Measurements from ENCODE around the gene AKT1.

Gene AKT1

DNA sequence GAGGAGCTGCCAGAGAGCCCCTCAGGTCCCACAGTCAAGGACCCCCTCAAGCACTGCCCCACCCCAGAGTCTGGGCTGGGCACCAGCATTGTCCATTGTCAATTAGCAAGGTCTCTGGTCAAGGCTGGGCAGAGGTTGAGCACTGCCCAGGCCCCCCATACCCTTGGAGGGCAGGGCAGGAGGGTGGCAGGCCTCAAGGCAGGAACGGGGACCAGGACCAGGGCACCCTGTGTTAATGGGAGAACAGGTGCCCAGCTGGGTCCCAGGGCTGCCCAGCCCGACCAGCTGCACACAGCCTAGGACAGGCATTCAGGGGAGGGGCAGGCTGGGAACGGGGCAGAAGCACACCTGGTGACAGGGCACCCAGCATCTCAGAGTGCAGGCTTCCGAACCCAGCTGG is 24.2 kb downstream of the AKT1 start:
- no peak for DNase-seq

DNA sequence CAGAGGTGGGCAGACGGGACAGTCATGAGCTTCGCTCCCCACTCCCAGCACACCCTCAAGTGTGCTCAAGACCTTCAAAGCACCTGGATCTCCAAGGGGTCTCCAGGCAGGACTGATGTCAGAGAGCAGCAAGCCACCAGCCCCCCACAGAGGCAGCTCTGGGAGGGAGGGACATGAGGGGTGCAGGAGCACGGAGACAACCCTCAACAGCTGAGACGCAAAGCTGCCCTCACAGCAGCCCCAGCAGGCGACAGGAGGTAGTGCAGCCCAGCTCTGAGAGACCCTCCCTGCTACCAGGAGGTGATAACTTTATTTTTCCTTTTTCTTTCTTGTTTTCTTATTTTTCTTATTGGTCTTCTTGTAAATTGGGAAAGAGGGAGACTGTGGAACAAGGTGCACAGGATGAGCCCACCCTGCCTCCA is 24.7 kb downstream of the AKT1 start:
- DNase-seq: no peak

DNA sequence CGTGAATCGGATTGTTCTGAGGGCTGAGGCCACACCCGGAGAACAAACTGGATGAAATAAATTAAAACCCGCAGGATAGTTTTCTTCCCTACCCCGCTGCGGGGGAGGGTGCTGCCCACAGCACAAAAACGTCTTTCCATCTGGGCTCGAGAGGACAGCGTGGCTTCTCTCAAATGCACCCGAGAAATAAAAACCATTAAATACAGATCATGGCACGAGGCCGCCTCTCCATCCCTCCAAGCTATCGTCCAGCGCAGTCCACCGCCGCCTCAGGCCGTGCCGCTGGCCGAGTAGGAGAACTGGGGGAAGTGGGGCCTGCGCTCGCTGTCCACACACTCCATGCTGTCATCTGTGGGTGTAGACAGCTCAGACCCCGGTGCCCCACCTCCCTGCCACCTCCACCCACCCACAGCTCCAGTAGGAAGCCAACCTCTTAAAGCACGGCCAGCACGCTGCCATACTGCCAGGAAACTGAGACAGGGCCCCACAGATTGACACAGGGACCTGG is 25.4 kb downstream of the AKT1 start:
- no peak for DNase-seq

DNA sequence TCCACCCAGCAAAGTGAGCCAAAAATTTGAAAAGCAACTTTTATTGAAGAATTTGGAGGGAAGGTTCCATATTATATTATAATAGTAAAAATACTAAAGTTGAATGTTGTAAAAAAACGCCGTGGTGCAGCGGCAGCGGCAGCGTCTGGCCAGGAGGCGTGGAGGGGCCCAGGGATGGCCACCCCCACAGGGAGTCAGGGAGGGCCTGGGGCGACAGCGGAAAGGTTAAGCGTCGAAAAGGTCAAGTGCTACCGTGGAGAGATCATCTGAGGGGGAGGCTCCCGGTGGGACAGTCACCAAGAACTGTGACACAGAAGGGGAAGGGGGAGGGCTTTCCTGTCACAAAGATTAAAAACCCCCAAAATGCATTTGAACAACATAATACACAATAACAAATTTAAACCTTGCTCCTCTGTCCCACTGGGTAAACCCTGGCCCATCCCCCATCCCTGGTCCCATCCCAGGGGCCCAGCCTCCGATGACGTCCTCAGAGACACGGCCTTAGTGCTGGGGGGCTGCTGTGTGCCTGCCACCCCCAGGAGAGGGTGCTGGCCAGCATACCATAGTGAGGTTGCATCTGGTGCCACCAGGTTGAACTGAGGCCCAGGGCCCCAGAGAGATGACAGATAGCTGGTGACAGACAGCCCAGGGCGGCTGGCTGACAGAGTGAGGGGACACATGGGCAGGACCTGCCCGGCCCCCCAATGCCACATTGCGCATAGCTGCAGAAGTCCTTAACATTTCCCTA is 26.1 kb downstream of the AKT1 start:
- no peak for DNase-seq

DNA sequence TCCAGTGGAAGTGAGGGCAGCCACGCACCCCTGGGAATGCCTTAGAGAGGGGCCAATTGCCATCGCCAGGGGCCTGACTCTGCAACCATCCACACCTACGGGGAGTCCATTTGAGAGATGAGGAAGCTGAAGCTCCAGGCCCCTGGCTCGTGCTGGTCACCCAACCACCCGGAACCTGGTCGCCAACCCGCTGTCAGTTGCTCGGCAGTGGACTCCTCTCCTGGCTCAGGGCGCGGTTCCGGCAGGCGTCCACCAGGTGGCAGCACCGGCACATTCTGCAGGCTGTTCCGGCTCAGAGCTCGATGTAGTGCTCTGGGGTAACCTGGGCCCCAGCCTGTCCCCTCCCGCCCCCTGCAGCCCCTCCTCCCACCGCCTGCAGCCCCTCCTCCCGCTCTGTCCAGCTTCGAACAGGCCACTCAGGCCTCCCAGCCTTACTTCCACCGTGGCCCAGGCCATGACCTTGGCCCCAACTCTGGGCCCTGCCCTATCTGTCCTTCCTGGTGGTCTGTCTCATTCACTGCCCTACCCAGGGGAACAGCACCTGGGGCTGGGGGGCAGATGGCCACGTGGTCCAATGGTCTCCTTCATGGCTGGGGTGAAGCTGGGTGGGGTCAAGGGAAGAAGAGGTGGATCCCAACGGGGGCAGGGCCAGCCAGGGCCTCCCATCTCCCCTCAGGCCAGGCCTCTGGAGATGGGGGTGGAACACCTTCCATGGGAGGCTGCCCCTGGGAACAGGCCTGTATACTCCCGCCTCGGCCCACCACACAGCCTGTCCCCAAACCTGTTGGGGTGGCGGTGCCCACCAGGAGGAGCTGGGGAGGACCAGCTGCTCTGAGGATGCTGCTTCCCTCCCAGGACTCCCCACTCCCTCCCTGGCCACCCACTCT is 26.9 kb downstream of the AKT1 start:
- DNase-seq: peak; percentile 93

DNA sequence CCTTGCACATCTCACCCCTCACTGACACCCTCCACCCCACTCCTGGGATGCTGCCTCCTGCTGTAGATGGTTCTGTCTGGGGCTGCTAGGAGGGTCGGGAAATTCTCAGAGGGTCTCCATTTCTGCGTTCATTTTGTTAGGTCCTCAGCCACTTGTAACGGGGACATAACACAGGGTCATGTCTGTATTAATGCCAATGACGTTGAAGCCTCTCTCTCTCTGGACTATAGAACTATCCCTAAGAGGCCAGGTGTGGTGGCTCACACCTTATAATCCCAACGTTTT is 28.0 kb downstream of the AKT1 start:
- DNase-seq: no peak

DNA sequence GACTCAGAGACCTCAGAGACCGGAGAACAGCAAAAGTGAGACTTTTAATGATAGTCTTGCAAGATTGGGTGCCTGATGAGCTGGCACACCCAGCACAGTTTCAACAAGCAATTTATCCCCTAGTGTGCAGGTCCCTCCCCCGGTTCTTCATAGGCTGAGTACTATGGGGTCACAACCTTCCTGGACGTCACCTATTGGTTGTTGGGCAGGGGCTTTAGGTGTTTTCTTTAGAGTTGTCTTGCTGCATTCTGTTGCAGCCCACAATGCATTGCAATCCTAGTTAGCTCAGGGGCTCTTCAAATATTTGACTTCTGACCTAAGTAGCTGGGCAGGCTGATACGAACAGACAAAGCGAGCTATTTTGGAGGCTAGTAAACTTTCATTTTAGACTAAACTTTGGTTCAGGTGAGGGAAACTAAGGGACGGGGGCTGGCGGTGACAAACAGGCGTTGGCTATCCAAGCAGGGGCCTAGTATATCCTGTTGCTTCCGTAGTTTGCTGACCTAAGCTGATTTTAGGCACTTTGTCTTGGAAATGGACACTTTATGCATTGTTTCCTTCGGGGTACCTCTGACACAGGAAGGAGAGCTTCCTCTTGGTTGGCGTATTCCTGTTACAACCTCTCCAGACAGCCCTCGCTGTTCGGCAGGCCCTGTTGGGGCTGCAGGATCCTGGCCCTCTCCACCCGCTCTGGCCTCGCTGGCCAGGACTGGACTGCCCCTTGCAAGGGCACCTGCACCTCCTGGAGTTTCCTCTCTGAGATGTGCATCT is 28.5 kb downstream of the AKT1 start:
- no peak for DNase-seq

DNA sequence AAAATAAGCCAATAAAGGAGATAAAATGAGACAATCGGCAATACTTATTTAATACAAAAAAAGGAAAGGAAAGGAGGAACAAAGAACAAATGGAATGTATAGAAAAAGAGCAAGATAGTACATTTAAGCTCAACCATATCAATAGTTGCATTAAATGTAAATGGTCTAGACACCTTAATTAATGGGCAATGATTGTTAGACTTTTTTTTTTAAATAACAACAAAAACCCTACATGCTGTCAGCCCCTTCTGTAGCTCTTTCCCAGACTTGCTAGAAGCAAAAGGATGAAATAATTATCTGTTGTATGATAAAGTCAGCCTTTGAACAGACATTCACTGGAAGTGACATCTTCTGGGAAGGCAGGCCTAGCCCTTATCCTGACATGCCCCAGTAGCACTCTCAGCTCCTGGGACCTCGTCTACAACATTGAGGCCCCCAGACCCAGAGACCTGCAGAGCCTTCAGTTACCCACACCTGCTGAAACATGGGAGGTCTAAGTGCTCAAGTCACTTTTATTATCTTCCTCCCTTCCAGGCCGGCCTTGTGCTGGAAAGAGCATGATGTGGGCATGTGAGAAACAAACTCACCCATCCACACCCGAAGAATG is 29.2 kb downstream of the AKT1 start:
- no peak for DNase-seq

DNA sequence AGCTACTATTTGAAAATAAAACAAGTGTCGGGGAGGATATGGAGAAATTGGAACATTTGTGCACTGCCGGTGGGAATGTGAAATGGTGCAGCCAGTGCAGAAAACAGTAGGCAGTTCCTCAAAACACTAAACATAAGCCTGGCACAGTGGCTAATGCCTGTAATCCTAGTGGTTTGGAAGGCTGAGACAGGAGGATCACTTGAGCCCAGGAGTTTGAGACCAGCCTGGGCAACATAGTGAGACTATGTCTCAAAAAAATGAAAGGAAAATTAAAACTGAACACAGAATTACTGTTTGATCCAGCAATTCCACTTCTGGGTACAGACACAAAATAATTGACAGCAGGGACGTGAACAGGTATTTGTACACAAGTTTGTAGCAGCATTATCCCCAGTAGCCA is 30.0 kb downstream of the AKT1 start:
- no peak for DNase-seq

DNA sequence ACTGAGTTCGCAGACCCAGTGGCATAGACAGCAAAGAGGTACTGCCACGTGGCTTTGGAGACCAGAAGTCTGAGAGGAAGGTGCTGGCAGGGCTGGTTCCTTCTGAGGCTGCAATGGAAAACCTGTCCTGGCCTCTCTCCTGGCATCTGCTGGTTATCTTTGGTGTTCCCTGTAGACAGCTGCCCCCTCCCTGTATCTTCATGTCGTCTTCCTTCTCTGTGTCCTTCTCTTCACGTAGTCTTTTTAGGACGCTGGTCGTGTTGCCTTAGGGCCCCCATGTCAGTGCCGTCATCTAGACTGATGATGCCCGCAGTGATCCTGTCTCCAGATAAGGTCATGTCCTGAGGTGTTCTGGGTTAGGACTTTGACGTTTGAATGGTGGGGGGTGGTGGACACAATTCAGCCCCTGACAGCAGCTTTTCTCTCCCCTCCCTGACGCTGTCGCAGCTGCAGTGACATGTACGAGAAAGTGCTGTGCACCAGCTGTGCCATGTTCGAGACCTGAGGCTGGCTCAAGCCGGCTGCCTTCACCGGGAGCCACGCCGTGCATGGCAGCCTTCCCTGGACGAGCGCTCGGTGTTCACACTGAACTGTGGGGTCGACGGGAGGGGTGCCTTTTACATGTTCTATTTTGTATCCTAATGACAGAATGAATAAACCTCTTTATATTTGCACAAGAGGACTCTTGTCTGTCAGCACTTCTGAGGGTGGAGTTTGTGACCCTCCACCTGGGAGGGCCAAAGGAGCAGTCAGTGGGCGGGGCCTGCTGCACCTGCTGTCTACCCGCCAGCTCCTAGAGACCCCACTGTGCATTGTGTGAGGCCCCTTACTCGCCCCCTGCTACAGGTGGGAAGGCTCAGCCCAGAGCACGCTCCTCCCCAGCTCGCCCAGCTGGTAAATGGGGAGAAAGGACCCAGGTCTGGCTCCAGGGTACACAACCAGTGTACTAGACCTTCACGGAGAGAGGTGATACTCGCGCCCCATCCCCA is 36.3 kb downstream of the AKT1 start:
- DNase-seq: no peak

DNA sequence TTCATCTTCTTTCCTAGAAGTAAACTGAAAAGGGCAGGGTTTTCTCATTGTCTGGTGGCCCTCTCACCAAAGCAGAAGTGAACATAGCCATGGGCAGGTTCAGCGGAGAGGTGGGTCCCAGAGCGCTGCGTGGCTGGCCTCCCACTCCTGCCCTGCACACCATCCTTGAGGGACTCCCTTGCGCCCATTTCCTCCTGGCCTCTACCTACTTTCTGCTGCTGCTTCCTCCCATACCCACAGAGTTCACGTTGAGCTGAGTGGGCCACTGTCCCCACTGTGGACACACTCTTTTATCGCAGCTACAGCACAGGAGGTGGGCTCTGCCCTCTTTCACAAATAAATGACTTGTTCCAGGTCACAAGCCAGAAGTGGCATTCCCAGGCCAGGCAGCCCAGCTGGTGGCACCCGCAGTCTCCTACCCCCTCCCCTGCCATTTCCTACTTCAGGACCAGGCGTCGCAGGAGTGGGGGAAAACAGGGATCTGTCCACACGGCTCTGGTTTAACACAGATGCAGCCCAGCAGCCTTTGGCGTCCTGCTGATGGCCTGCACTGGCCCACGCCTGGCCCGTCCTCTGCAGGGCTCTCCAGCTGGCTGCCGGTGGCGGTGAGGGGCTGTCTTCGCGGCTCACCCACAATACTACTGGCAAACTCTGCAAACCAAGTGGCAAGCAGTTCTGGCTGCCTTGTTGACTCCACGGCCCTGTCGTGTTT is 37.7 kb downstream of the AKT1 start:
- DNase-seq: no peak

DNA sequence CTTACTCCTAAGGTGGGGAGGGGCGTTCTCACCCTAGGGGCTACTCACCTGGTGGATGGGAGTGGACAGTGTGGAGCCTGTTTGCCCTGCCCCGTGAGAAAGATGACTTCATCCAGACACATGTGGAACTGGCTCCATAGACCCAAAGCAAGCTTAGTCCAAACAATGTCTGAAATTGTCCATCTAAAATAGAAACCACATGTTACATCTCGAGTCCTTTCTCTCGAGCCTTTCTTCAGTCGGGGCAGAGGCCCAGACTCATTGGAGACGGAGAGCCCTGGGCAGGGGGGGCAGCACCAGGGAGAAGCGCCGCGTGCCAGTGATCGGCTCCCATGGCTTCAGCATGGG is 38.3 kb downstream of the AKT1 start:
- DNase-seq: no peak

DNA sequence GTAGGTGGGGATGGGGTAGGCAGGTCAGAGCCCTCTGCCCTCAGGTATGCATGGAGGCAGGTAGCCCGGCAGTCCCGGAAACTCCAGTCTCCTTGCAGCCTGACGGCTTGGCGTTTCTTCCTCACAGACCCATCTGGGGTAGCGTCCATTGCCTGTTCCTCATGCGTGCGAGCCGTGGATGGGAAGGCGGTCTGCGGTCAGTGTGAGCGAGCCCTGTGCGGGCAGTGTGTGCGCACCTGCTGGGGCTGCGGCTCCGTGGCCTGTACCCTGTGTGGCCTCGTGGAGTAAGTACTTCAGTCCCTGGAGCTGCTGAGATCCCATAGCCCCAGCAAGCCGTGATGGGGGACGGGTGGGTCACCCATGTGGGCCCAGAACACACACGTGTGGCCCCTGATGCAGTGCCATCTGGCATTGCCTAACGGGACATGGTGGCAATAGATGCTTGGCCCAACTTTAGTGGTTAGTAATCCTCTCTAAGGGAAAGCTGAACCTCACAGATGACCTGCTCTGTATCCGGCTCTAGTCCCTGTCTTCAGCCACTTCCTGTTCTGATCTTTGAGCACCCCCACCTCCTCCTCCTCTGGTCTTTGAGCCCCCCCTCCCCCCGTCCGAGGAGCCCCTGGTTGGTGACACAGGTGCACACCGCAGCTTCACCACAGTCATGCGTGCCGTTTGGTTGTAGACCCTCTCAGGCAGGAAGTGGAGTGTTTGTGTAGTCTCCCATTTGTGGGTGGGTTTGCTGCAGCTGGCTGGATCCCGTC is 38.9 kb downstream of the AKT1 start:
- DNase-seq: no peak

DNA sequence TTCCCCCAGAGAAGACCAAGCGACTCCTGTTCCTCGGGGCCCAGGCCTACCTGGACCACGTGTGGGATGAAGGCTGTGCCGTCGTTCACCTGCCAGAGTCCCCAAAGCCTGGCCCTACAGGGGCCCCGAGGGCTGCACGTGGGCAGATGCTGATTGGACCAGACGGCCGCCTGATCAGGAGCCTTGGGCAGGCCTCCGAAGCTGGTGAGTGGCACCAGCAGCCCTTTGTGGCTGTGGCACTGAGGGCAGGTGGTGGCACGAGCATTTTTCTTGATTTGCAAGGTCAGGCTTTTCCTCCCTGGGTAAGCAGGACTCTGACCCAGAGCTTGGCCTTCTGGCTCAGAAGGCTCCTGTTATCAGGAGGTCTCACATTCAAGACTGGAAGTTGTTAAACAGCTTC is 39.9 kb downstream of the AKT1 start:
- DNase-seq: no peak

DNA sequence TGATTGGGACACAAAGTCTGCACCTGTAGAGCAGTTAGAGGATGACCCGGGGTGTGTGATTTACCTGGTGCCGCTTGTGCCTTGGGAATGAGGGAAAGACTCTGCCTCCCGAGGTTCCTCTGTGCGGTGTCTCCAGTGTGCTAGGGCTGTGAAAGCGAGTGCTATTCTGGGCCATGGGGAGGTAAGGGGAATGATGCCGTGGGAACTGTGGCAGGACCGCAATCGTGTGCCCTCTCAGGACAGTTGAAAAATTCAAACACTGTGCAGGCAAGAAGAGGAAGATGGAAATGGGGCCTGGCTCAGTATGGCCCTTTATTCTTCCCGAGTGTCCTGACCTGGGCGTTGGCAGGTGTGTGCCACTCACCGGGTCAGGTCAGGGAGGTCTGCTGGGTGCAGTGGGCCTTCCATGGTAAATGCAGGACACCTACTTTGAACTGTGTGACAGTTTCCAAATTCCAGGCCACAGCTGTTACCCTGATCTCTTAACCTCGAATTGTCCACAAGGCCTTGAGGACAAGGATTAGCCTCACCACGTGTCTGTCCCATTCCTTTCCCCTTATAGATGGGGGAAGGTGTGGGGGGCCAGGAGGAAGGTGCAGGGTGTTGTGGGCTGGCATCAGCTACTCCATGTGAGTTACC is 41.2 kb downstream of the AKT1 start:
- no peak for DNase-seq

DNA sequence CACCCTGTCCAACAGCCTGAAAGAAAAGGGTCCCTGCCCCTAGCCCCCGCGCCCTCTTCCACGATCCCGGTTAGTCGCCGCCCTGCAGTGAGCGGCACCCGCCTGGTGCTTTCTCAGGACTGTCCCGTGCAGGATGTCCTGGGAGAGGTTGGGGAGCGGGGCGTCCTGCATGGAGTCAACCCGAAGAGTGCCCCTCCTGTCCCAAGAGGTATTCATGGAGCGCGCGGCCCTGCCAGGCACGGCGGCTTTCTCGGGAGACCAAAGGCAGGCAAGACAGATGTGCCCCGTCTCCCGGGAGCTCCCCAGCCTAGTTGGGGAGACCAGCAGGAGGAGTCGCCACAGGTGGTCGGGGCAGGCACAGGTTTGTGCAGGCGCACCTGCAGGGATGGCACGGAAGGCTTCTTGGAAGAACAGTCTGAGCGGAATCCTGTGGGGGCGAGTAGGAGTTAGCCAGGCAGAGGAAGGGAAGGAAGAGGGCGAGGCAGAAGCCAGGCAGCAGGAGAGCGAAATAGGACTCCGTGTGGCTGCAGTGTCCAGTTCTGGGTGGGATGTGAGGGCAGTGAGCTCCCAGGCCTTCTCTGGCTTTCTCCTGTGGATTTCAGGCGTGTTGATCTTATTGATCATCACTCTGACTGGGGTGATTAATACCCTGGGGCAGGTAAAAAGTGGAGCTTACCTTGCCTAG is 41.9 kb downstream of the AKT1 start:
- no peak for DNase-seq

DNA sequence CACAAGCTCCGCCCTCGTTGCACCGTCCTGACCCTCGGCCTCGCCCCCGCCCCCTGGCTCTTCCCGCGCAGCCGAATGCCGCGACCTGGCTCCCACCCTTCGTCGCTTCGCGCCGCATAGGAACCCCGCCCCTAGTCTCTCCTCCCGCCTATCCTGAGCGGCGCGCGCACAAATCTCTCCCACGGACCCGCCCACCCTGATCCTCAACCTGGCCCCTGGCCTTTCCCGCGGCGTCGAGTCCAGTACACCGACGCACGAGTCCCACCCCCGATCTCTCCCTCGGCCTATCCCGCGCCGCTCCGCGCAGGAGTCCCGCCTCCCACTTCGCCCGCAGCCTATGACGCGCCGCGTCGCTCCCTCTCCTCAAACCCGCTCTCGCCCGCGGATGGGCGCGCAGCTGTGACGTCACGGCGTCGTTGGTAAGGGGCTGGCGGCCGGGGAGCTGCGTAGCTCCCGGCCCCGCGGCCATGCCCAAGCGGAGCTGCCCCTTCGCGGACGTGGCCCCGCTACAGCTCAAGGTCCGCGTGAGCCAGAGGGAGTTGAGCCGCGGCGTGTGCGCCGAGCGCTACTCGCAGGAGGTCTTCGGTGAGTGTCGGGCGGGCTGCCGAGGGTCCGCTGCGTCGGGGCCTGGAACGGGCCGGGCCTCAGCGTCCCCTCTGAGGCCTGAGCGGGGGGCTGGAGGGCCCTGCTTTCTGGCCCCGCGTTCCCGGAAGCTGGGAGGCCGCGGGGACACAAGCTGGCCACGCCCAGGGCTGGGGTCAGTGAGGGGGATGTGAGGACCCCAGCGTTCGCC is 42.6 kb downstream of the AKT1 start, which contains the start of gene SIVA1:
Gene SIVA1, plus strand, starts transcription at position 413 of the 793 bp plus-strand sequence. Its CDS starts 55 bp downstream, at position 468.
- DNase-seq: peak; percentile 100

DNA sequence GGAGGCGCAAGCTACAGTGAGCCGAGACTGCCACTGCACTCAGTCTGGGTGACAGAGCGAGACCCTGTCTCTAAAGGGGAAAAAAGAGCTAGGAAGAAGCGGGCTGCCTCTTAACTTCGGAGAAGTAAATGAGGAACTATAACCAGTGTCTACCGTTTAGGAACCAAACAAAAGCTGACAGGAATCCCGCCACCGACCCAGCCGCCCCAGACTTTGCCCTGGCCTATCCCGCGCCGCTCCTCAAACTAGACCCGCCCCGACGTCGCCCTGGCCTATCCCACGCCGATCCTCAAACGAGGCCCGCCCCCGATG is 43.2 kb downstream of the AKT1 start:
- DNase-seq: no peak
